H54 (cell line): ENCODE results near the gene CDC42BPG.
A peak's percentile ranks its signal among the peaks of the same experiment; 100 is the strongest.

Experiments used
- DNase-seq: peaks from one replicate; pipeline ENCODE4 v3.0.0; 2011; ENCODE audit warnings: low spot score, mixed read lengths; ENCODE audit not compliant: insufficient read length
- FAIRE-seq: peaks from 3 replicates; lab custom pipeline; 2011; peaks lifted over from hg19 to GRCh38; lab: Jason Lieb, UNC
- POLR2A ChIP-seq: IDR thresholded peaks from 2 replicates; pipeline ENCODE4 v1.6.1; 2011; ENCODE audit warnings: low read depth, mild to moderate bottlenecking, low read length

Gene CDC42BPG

DNA sequence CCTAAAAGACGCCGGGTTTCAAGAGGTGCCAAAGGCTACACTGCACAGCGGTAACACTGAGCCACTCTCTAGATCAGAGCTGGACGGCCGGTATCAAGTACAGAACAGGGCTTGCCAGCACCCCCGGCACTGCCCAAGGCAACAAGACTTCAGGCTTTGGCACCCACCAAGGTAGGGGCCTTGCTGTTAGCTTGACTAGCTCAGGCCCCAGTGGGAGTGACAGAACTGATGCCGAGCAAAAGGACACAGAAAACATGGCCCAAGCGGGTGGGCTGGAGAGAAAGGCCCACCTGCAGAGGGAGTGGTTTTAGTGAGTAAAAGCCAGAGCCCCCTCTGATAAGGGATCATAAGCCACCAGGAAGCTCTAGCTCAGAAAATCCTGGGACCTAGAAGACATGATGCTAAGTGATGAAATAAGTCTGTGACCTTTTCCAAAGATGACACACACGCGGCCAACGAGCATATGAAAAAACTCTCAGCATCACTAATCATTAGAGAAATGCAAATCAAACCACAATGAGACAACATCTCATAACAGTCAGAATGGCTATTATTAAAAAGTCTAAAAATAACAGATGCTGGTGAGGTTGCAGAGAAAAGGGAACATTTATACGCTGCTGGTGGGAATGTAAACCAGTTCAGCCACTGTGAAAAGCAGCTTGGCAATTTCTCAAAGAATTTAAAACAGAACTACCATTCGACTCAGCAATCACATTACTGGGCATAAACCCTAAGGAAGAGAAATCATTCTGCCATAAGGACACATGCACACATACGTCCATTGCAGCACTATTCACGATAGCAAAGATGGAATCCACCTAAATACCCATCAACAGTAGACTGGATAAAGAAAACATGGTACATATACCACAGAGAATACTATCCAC lies 21.1 kb upstream of the CDC42BPG start:
- DNase-seq = no peak
- FAIRE-seq = no peak
- TF ChIP-seq POLR2A = no peak

DNA sequence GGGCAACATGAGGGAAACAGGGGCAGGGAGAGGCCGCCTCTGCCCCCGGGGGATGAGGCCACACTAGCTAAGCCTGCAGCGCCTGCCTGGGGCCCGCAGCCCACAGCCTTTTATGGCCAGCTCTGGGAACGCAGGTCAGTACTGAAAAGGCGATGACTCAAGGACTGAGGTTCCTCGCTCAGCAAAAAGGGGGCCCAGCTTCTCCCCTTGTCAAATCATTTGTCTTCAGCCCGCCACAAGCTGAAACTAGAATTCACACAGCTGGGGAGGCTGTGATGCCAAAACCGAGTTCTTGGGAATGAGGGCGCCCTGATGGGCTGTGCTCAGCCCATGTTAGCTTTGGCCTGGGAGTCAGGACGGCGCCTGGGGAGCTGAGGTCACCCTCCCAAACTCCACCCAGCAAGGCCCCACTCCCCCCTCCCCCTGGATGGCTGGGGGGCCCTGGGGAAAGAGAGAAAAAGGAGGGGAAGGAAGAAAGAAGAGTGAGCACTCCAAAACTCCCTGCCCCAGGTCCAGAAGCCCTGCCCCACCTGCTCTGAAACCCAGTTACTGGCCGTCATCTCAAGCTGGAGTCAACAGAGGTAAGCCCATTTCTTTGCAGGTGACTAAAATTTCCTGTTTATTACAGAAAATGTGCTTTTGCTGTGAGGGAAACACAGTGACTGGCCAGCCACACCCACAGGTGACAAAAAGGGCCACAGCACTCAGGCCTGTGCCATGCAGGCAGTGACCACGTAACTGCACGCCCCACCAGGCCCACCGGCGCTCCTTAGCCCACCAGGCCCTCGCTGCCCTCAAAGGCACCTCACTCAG lies 20.2 kb upstream of the CDC42BPG start:
- no peak for FAIRE-seq
- TF ChIP-seq POLR2A = no peak

DNA sequence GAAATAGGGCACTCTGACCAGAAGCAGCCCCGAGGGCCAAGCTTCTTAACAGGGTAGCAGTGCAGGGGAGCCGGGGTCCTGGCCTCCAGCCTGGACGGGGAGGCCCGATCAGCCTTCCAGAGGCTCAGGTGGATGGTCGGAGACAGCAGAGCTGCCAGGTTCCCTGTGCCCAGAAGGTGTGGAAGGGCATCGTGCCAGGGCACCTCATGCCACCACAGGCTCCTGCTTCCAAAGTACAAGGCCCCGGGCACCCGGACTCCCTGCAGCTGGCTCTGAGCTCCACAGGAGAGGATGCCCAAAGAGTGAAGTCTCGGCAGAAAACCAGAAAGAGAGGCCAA lies 19.7 kb upstream of the CDC42BPG start:
- no peak for FAIRE-seq
- no peak for TF ChIP-seq POLR2A
- DNase-seq = no peak

More for the DNA sequence above, 20.2 kb upstream of the CDC42BPG start:
- DNase-seq = peak; percentile 82

DNA sequence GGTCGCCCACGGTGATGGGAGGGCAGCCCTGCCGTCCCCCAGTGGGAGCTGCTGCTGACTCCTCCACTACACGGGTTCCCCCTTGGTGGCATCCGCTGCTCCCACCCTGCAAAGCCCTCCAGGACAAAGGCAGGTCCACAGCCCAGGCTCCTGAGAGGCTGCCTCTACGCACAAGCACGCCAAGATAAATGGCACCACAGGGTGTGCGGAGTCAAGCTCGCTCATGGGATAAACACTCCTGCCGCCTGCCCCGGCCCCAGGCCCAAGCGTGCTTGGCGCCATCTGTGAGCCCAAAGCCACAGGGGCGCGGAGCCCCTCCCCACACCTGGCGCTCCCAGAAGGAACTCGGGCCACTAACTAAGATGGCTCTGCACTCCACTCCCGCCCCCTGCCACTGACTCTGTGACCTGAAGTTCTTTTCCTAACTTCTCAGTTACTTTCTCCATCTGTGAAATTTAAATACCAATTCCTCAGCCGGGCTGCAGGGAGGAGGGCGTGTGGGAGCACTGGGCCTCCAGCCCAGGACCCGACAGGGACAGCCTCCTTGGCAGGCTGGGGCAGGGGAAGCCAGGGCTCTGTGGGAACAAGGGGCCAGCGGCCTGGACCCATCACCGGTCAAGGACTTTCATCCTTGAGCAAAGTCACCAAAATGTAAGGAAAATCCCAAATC lies 19.1 kb upstream of the CDC42BPG start:
- FAIRE-seq = no peak
- no peak for DNase-seq
- TF ChIP-seq POLR2A = no peak

DNA sequence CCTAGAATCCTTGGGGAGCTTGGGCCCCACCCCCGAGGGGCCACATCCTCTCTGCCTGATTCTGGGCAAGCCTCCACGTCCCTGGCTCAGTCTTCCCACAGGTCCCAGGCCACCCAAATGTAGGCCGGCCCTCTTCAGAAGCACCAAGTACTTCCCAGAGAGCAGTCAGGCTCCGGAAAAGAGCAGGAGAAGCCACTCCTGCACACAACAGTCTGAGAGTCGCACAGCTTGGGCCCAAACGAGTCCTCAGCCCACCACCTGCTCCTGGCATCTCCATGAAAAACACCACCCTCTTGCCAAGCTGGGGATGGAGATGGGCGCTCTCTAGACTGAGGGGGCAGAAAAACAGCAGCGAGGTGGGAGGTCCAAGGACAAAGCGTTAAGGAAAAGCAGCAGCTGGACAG lies 18.5 kb upstream of the CDC42BPG start:
- no peak for TF ChIP-seq POLR2A
- no peak for DNase-seq
- no peak for FAIRE-seq

DNA sequence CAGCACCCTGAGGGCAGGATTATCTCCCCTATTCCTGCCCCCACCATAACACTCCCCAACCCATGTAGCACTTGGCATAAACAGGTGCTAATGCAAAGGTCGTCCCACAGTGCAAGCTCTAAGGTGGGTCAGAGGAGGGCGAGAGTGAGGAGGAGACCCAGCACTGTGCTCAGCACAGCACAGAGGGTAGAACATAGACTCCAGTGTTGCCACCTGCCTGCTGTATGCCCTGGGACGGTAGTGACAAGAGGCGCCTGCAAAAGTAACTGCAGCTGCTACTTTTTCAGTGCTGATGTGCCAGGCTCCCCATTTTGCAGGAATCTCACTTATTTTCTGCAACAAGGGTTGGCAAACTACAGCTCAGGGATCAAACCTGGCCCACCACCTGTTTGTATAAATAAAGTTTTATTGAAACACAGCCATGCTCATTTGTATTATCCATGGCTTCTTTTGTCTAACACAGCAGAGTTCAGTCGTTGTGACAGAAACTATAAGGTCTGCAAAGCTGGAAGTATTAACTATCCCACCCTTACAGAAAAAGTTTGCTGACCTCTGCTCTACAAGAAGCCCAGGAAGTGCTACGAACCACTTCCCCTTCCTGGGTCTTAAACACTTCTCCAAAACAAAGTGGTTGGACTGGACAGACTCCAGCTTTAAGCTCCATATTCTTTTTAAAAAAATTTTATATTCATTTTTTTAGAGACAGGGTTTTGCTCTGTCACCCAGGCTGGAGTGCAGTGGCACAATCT lies 16.9 kb upstream of the CDC42BPG start:
- no peak for DNase-seq
- TF ChIP-seq POLR2A = no peak
- no peak for FAIRE-seq

DNA sequence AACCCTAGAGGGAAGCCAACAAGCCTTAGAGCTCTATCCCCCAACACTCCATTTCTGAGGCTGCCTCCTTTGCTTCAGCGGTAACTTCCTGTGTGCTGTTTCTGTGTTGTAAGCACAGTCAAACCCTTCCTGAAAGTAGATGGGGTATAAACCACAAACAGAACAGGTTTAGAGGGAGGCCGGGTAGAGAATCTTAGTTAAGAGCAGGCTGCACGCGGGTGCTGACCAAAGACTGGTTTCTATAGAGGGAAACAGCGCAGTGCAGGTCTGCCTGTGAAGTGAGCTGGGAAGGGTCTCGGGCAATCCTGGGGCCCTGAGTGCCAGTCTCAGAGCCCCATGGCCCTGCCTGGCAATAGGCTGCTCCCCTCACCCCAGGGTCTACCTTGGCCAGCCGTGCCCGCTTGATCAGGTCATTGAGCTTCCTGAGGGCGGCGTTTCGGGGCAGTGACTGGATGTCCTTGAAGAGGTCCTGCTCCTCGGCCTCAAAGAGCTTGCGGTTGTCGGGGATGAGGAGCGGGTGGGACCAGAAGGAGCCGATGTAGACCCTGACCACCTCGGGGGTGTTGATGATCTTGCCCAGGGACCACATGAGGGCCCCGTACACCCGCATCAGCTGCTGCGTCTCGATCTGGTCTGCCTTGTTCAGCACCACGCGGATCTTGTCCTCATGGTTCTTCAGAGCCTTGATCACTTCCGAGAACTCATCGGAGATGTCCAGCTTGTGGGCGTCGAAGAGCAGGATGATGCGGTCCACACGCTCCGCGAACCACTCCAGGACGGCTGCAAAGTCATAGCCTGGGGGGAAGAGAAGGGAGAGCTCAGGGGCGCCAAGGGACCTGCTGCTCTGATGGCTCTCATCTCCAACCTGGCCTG lies 15.3 kb upstream of the CDC42BPG start:
- no peak for FAIRE-seq

DNA sequence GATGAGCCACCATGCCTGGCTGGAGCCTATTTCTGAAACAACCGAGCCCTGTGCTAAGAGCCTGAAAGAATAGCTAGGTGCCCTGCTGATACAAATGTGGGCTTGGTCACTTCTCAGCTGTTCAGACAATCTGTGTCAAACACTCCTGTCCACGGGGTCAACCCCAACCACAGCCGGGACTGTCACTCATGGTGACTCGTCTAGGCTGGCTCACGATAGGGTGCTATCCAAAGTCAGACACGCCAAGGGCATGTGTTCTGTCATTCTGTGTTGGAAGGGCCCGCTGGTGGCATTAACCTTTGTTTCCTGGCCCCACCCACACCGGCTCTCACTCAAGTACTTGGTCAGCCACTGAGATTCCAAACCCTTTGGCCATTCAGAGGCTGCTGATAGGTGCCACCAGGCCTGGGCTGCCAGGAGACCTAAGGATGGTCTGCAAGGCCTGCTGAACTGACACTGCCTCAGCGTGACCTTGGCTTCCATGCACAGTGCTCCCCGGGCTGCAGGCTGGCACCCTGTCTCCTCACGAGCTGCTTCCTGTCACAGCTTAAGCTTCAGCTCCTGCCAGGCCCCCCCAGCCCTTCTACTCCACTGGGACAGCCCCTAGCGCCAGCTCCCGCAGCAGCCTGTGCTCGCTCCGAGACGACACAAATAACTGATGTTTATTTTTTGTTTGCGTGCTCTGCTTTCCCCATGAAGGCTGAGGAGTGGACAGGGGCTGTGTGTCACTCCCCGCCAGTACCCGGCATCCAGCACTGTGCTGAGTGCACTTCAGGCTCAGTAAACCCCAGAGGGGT lies 14.2 kb upstream of the CDC42BPG start:
- FAIRE-seq = no peak
- TF ChIP-seq POLR2A = no peak
- DNase-seq = no peak

More for the DNA sequence above, 15.3 kb upstream of the CDC42BPG start:
- DNase-seq = no peak
- no peak for TF ChIP-seq POLR2A

DNA sequence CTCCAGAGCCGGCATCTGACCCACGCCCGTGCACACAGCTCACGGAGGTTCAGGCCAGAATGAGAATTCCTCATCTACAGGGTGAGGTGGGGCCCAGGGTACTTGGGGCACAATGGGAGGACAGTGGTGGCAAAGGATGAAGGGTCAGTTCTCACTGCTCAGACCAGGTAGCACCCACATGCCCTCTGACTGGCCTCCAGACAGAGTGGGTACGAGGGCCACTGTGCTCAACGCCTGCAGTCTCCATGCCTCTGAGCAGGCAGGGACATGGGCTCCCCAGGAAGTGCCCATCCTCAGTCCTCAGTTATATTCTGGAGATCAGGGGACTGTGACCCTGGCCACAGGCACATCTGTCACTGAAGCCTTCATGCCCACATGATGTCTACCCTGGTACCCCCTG lies 13.0 kb upstream of the CDC42BPG start:
- no peak for TF ChIP-seq POLR2A
- FAIRE-seq (no peak), DNase-seq (no peak)

DNA sequence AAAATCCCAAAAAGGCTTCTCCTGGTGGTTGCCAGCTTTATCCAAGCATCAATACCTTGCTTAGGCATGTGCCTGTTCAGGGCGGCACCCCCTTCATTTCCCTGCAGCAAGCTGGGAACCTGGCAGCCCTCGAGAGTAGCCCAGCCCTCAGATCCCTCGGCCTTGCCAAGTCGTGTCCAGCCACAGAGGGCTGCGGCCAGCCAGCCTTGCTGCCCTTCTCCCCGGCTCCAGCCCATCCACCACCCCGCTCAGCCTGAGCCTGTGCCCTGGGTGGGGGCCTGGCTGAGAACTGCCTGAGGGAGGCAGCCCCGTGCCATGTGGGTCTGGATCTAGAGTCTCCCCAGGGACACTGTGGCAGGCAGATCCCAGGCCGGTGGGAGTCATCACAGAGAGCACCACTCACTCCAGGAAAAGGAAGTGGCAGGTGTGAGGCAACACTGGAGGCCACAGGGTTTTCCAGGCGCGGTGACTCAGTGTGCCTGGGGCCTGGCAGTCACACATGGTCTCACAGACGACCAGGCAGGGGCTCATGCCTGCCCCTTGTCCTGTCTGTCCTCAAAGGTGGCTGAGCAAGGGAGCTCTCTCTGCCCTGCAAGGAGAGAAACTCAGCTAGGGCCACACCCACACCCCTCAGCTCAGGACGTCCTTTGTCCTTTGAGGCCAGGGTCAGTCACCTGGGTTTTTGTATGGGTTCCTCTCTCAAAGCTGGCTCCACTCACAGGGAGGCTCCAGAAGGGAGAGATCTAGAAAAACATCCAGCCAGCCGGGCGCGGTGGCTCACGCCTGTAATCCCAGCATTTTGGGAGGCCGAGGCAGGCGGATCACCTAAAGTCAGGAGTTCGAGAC lies 12.2 kb upstream of the CDC42BPG start:
- no peak for FAIRE-seq
- DNase-seq = peak; percentile 89
- no peak for TF ChIP-seq POLR2A
